COLO829 (cell line): ENCODE measurements around the gene PTPMT1.
"Not testable (repeated sequence)": the region's sequence is repeated elsewhere in the genome, so short reads cannot be mapped to it uniquely, and the experiment has no call there.

Experiments
- DNase-seq: peaks from one replicate; pipeline ENCODE4 v3.0.0; 2012; ENCODE audit warnings: low spot score

Gene PTPMT1, protein sequence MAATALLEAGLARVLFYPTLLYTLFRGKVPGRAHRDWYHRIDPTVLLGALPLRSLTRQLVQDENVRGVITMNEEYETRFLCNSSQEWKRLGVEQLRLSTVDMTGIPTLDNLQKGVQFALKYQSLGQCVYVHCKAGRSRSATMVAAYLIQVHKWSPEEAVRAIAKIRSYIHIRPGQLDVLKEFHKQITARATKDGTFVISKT

DNA sequence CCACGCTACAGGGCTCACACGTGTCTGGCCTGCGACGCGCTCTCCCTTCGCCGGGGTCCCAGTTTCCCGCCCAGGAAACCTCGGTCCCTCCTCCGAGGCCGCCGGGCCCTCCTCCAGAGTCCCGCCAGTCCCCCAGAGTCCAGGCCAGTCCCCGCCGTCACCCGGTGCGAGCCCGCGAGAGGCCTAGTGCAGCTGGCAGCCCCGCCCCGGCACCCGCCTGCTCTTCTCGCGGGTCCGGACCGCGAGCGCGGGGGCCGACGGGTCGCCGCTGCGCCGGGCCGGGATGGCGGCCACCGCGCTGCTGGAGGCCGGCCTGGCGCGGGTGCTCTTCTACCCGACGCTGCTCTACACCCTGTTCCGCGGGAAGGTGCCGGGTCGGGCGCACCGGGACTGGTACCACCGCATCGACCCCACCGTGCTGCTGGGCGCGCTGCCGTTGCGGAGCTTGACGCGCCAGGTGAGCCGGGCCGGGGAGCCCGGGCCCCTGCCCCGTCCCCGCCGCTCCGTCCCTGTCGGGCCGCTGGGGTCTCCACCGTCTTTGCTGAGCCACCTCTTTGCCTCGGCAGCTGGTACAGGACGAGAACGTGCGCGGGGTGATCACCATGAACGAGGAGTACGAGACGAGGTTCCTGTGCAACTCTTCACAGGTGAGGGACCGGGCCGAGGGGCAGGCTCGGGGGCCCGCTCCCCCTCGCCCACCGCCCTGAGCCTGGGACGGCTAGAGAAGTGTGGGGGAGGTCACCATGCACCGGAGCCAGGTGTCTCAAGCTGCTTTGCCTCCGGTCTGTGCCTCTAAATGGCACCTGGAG, at the start of gene PTPMT1:
PTPMT1 (plus strand) TSS at position 260 of the 809 bp plus-strand sequence; CDS start at position 284, 24 bp downstream.
- no peak for DNase-seq

DNA sequence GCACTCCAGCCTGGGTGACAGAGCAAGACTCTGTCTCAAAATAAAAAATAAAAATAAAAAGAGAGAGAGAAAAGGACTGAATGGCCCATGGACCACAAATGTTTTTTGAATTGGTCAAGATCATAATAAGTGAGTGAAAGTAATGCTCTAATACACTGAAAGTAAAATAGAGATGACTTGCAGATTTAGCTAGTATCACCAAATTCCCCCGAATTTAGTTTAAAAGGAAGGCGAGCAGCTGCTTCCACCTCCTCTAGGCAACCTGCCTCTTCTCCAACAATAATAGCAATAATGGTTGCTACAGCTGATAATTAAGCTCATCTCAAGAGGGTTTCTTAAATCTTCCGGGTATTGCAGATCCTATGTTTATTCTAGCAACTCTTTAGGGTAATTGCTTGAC, 49.2 kb upstream of the PTPMT1 start:
- no peak for DNase-seq

- DNase-seq, result no peak
These were observed 48.2 kb upstream of the PTPMT1 start for GRCh38 chr11:47516984-47517853.

GRCh38 chr11:47518212-47518964, 47.0 kb upstream of the PTPMT1 start:
- no peak for DNase-seq

DNA sequence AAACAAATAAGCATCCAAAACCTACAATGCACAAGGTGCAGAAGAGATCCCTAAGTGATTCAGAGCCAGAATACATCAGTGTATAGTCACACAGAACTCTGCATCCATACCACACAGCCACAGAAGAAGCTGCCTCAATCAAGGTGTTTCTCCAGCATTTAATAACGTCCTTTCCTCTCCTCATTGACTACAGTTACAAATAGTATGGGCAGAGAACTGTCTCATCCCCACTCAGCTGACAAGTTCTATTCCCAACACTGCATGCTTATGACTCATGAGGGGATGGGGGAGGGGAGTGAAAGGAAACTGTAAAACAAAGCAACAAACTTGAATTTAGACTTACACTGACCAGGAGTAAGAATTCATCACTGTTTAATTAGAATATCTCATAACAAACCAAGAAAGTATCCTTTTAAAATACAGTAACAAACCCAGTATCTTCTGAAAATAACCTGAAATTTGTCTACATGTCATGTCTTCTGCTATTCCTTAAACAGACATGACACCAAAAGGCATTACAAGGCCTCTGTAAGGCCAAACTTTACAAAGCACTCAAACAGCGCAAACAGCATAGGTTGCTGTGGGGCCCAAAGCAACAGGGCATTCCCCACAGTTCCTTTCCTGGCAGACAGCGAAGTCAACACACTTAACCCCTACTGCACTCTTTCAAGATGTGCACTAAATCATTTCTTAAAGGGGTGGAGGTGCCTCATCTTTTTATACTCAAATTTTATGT, 41.7 kb upstream of the PTPMT1 start:
- DNase-seq, result peak; percentile 87

DNA sequence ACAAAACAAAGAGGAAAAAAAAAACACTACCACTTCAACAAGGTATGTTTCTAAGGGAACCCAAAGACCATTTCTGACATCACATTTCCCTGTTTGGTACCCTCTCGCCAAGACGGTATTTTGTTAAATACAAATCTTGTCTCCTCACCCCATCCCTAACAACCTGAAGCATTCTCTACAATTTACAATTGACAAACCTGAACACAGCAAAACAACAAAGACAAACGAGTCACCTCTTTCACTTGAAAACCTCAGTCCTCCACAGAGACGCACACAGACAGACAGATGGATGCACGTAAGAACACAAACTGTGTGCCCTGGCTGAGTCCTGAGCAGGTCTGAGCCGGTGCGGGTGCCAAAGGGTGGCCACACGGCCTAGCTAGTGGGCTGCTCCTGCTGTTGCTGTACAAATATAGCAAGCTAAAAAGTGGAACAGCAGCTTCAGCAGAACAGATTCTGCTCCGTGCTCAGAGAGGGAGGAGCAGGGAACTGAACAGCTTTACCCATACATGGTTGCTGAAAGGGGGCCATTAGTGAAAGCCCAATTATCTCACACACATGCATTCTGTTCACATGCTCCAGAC, 41.0 kb upstream of the PTPMT1 start:
- DNase-seq, result no peak

DNA sequence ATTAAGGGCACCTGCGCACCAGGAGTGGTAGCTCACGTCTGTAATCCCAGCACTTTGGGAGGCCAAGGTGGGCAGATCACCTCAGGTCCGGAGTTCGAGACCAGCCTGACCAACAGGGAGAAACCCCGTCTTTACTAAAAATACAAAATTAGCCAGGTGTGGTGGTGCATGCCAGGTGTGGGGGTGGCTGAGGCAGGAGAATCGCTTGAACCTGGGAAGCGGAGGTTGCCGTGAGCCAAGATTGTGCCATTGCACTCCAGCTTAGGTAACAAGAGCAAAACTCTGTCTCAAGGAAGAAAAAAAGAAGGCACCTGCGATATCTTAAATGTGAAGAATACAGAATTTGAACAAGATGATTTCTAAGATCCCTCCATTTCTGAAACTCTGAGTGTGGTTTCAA, 39.4 kb upstream of the PTPMT1 start:
- DNase-seq, result not testable (repeated sequence)

- DNase-seq, result no peak
These were observed 38.2 kb upstream of the PTPMT1 start for GRCh38 chr11:47527186-47527585.

GRCh38 chr11:47529951-47530350, 35.4 kb upstream of the PTPMT1 start:
- DNase-seq, result no peak

DNA sequence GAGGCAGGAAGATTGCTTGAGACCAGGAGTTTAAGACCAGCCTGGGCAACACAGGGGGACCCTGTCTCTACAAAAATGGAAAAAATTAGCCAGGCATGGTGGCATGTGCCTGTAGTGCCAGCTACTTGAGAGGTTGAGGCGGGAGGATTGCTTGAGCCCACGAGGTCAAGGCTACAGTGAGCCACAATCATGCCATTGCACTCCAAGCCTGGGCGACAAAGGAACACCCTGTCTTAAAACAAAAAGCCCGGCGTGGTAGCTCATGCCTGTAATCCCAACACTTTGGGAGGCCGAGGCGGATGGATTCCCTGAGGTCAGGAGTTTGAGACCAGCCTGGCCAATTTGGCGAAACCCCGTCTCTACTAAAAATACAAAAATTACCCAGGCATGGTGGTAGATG, 34.7 kb upstream of the PTPMT1 start:
- not testable (repeated sequence) for DNase-seq

DNA sequence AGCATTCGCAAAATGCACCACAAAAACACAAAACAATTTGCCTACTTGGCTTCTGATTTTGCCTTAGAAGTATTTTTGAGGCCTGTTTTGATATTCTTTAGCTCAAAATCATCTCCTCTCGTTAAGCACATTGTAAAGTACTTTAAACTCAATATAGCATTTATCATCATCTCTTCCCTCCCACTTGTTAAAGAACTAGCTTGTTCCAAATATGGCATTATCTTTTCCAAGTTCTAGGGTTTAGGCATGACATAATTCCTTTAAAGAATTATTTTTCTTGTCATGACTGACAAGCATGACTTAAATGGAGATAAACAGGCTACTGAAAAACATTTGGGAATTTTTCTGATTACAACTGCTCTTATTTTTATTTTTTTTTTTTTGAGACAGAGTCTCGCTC, 33.7 kb upstream of the PTPMT1 start:
- DNase-seq, result no peak

DNA sequence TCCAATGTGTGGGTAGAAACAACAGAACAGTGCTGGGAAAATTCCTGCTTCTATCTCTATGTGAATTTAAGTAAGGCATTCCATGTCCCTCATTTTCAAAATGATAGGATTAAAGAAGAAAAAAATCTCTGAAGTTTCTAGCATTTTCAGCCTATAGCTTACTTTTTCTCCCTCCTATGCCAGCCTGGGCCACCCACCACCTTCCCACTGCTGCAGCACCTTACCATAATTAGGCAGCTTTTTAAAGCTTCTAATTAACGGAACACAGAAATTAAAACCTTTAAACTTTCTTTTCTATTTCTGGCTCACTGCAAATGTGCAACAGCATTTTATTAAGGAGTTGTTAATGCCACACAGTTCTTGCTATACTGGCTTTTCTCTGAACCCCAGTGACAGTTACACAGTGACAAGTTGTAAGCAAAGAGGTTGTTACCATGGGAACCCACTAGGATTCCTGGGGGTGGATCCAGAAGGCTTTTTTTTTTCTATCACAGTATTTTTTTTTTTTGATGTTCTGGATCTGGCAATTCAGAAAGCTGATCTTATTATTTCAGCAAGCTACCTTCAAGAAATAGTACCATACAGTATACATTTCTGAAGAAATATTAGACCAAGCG, 32.7 kb upstream of the PTPMT1 start:
- no peak for DNase-seq

- no peak for DNase-seq
These were observed 31.7 kb upstream of the PTPMT1 start for GRCh38 chr11:47533690-47534151.

DNA sequence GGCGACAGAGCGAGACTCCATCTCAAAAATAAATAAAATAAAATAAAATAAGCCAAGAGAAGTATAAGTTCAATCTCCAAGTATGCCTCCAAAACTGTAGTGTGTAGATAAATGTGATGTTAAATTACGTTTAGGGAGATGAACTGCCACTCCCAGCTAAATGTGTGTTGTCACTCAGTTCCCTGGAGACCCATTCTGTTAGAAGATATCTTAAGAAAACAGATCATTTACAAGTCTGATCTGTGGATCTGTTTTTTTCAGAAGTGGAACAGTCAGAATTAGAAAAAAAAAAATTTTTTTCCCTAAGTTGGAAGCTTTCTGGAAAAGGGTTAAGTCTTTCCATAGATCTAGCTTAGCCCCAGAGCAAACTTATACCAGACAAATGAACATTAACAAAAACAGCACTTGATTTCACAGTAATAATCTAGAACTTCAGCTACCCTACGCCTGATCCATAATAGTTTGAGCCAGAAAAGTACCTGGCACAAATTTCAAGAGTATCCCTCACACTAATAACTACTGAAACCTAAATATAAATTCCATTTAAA, 30.6 kb upstream of the PTPMT1 start:
- no peak for DNase-seq

GRCh38 chr11:47536915-47537314, 28.5 kb upstream of the PTPMT1 start:
- DNase-seq, result no peak

DNA sequence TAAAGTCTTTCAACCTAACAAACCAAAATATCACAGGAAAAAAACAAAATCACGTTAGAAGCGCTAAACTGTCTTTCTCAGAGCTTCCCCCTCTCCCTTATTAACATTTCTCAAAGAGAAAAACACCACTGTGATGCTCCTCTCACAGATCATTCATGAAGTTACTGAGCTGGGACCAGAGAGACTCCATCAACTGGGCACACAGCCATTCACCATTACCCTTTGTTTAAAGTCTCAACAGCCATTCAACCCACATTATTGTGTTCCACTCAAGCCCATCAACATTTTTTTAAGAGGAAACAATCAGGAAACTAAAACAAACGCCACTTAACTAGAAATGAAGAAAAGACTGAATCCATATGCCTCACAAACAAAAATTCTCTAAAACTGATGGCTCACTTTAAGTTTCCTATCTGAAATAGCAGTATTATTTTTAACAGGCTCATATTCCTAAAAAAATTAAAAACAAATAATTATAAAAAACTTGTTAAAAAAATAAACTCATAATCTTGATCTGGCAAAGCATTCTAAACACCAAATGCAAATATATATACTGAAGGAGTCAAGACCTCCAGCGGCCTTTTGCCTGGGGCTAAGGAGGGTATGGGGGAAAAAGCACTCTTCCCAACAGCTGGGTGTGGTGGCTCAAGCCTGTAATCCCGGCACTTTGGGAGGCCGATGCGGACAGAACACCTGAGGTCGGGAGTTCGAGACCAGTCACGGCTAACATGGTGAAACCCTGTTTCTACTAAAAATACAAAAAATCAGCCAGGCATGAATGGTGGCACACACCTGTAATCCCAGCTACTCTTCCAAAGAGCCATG, 26.4 kb upstream of the PTPMT1 start:
- no peak for DNase-seq

- no peak for DNase-seq
These were observed 25.7 kb upstream of the PTPMT1 start for GRCh38 chr11:47539681-47540039.

DNA sequence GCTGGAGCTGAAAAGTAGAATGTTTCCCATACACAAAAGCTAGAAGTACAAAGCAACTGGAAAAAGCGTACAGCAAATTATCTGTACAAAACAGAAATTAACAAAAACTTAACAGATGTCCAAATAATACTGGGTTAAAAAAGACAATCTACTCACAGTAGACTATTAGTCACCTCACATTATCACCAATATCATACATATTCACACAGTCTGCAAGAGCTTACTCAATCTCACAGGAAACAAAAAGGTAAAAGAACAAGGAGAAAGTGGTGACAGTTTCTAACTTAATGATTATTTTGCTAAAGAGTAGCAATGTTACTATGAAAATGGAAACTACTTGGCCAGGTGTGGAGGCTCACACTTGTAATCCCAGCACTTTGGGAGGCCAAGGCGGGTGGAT, 24.3 kb upstream of the PTPMT1 start:
- DNase-seq, result no peak

DNA sequence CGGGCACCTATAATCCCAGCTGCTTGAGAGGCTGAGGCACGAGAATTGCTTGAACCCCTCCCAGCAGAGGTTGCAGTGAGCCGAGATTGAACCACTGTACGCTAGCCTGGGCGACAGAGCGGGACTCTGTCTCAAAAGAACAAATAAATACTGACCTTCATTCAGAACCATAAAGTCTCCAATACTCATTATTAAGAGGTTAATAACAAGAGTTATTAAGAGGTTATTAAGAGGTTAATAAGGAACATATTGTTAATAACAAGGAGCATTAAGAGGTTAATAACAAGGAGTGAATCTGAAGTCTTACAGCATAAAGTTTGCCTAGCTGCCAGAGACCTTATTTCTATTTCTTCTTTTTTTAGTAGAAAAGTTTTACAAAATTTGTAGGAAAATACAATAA, 20.1 kb upstream of the PTPMT1 start:
- DNase-seq, result no peak
